Pancreas (tissue), 10 donors: ENCODE results near the gene CAPN2. TPM values are rescaled to one million over a fixed set of nuclear protein-coding genes. Genes with fewer than 3 reads are reported as not detected.

Source experiments
- ATAC-seq, 4 donors: fragments of 200-7000 bp; cut with Tn5 transposase; one replicate each; pipeline versions ENCODE4 v1.8.0 to v1.9.1; 2020; ENCODE audit warnings: mild to moderate bottlenecking in 4 of 4, moderate library complexity in 4 of 4
- DNase-seq, 6 donors: peaks; one replicate each; pipeline ENCODE4 v3.0.0-alpha.2; 2020
- FAIRE-seq: peaks from 2 replicates; lab custom pipeline; 2012; peaks lifted over from hg19 to GRCh38; lab: Jason Lieb, UNC
- H3K27ac ChIP-seq, 4 donors: fragments of 200-600 bp; sonication (generic); 1 replicate in 3 of 4; 2 replicates in 1 of 4; pipeline versions ENCODE4 v1.5.0 to v1.8.0; 2020
- H3K27me3 ChIP-seq, 4 donors: fragments of 200-600 bp; one replicate each; pipeline ENCODE4 v1.8.0; 2021
- H3K36me3 ChIP-seq, 3 donors: fragments of 200-600 bp; sonication (generic) in 1 of 3; one replicate each; pipeline versions ENCODE4 v1.5.0 to v1.8.0; 2020 to 2021
- H3K4me1 ChIP-seq, 3 donors: fragments of 200-600 bp; one replicate each; pipeline ENCODE4 v1.8.0; 2021
- H3K4me3 ChIP-seq, 4 donors: fragments of 200-600 bp; sonication (generic) in 2 of 4; one replicate each; pipeline versions ENCODE4 v1.5.0 to v1.8.0; 2020 to 2021
- H3K9me3 ChIP-seq, 4 donors: fragments of 200-600 bp; one replicate each; pipeline ENCODE4 v1.8.0; 2021
- CTCF ChIP-seq, 4 donors: fragments of 200-600 bp; sonication (generic) in 3 of 4; IDR thresholded peaks; one replicate each; pipeline versions ENCODE4 v1.5.0 to v1.8.0; 2021; ENCODE audit warnings: antibody characterized with exemption in 4 of 4
- WGBS, 2 donors: extraction: QIAGEN DNeasy Blood & Tissue Kit; methylation state at CpG; one replicate each; pipeline ENCODE4 v1.1.7; 2013; 5-methylcytosine and 5-hydroxymethylcytosine counted together
- intact Hi-C, 3 donors: fragments of 100-400 bp; cut with DNase I; formaldehyde crosslinking; loops; one replicate each; pipeline versions ENCODE4 v1.11.1 to v1.14.2; 2022
- polyA plus RNA-seq, 2 donors: library from polyadenylated mRNA; stranded (reverse); fragments of 200-250 nt; gene quantifications; one replicate each; pipeline ENCODE4 v1.2.3, GENCODE V29; 2013
- total RNA-seq, 6 donors: library from RNA; stranded (reverse); fragmentation: NEBNext Ultra II Directional in 4 of 6; extraction: Animal tissue kit (Norgen Biotek cat#: 25700) in 4 of 6; gene quantifications; one replicate each; pipeline versions ENCODE4 v1.2.1 to v1.2.4, GENCODE V29; 2021 to 2023
- donor health status: healthy with polysubstance abuse.
- donor health status: DM: no; HTN: no; CAD: no; lungs with moderate emphysema.
- donor health status: DM: no; HTN: no; CAD: no.
- donor health status: control.
- donor health status: control.
- donor health status: Bipolar disorder and iron deficiency.
- donor health status: DM: yes; HTN: yes; CAD: no.
- donor health status: DM: no; HTN: no; CAD: no.
- donor health status: DM: no; HTN: no; CAD: no.
- donor health status: DM: yes; HTN: yes; CAD: no.

CAPN2 gene
- total and polyA plus RNA-seq, 8 donors, result 48.2 to 90.0 (median 55.7) TPM

- Histone ChIP-seq H3K36me3 (peaks cover 0 to 50% (median 22%) of the 10 kb centered on the region in 3 donors), H3K27me3 (no peaks in the 10 kb centered on the region), H3K4me3 (no peak overlapping the region), H3K4me1 (peaks cover 0 to 5% (median 0%) of the 10 kb centered on the region in 3 donors), H3K27ac (no peak overlapping the region), H3K9me3 (no peaks in the 10 kb centered on the region)
- ATAC-seq, result no peak
- intact Hi-C loops, result no loop called here
- WGBS, 2 donors, result 81 to 90% methylated on average over 1 of the region's 1 CpG
- no peak for FAIRE-seq
- TF ChIP-seq CTCF (IDR thresholded peaks at IDR 0.05), result no peak
- no peak for DNase-seq
These were observed 63.4 kb downstream of the CAPN2 start for GRCh38 chr1:223775711-223776074.

DNA sequence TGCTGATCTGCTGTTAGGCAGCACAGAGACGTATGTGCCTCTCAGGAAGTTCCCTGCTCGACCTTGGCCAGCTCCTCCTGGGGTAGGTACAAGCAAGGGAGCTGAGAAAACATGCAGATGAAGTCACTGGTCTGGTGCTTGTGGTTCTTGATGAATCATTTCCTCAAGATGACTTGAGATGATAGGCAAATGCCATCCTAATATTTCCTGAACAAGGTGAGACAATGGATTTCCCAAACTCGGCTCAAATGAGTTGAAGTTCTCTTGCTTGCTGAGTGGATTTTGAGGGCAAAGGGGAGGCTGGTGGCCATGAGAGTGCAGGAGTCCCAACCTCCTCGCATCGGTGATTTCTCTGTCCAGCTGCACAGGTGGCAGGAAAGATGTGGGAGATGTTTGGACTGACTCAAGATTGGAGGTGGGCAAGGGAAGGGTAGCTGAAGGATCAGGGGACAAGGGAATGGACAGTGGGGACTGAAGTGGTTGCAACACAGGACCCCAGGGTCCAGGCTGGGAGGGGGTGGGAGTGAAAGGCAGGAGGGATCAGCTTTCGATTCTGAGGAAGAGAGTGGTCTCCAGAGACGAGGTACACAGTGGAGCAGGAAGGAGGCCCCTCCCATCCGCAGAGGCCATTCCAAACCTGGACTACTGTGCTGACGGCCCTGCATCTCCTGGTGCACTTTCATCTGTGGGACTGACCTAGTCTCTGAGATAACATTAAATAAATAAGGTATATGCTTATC lies 63.9 kb downstream of the CAPN2 start:
- Histone ChIP-seq H3K27ac (peak overlapping the region in 1 of 4 donors; percentile 6), H3K9me3 (no peaks in the 10 kb centered on the region), H3K4me3 (no peak overlapping the region), H3K27me3 (no peaks in the 10 kb centered on the region), H3K4me1 (peaks cover 0 to 5% (median 0%) of the 10 kb centered on the region in 3 donors), H3K36me3 (peaks cover 0 to 45% (median 22%) of the 10 kb centered on the region in 3 donors)
- intact Hi-C loops, result no loop called here
- 65% methylated on average over 9 of the region's 9 CpGs for WGBS, 2 donors
- ATAC-seq, result peak; percentile 51 to 69 (median 60)
- DNase-seq, result no peak
- FAIRE-seq, result no peak
- no peak for TF ChIP-seq CTCF (IDR thresholded peaks at IDR 0.05)

DNA sequence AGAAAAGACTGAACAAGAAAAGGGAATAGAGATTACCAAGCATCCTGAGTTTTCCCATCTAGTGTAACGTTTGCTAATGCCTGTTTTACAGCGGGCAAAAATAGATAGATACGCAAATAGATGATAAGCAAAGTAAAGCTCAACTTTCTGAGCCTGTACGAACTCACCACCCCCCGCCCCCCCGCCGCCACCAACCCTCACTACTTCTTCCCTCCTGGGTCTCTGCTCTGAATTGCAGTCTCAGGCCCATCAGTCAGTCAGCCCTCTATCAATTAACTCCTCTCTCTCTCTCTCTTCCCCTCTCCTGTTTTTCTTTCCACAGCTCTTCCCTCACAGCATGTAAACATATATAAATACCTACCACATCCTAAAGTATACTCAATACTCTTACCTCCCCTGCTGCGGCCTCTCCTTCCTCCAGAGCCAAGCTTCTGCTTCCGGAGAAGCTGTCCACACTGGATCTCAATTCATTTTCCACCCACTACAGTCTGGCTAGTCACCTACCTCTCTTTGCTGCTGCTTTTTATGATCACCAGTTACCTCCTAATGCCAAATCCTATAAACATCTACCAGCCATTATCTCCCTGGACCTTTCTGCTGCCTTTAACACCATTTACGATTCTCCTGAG lies 64.6 kb downstream of the CAPN2 start:
- no peak for TF ChIP-seq CTCF (IDR thresholded peaks at IDR 0.05)
- no peak for ATAC-seq
- FAIRE-seq, result no peak
- H3K36me3 ChIP-seq, result peaks cover 0 to 39% (median 22%) of the 10 kb centered on the region in 3 donors
- intact Hi-C loops, result no loop called here
- H3K27me3 ChIP-seq, result no peaks in the 10 kb centered on the region
- WGBS, 2 donors, result 68 to 71% methylated on average over 10 of the region's 10 CpGs
- H3K4me1 ChIP-seq, result peaks cover 0 to 2% (median 0%) of the 10 kb centered on the region in 3 donors
- no peak overlapping the region for H3K4me3 ChIP-seq
- H3K27ac ChIP-seq, result no peak overlapping the region
- no peaks in the 10 kb centered on the region for H3K9me3 ChIP-seq
- DNase-seq, result no peak

DNA sequence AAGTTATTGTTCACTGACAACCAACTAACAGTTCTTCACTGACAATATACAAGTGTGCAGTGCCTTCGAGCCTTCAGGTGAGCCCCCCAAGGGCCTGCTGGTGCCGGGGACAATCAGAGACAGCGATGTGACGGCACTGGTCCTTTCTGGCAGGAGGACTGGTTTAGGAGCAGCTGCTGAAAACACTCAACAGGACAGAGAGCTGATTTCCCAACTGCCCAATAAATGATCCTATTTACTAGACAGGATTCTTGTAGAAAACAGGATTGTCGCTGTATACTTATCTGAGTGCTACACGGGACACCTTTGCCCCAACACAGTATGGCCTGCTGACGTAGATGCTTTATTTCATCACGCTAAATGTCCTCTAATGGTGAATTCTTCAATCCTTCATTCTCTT lies 68.0 kb downstream of the CAPN2 start:
- Histone ChIP-seq H3K36me3 (peaks cover 0 to 22% (median 9%) of the 10 kb centered on the region in 3 donors), H3K9me3 (no peaks in the 10 kb centered on the region), H3K4me1 (no peaks in the 10 kb centered on the region), H3K4me3 (no peak overlapping the region), H3K27me3 (no peaks in the 10 kb centered on the region), H3K27ac (no peak overlapping the region)
- intact Hi-C loops, result no loop called here
- TF ChIP-seq CTCF (IDR thresholded peaks at IDR 0.05), result no peak
- DNase-seq (no peak), ATAC-seq (no peak), FAIRE-seq (no peak)
- WGBS, 2 donors, result 95 to 97% methylated on average over 8 of the region's 8 CpGs

DNA sequence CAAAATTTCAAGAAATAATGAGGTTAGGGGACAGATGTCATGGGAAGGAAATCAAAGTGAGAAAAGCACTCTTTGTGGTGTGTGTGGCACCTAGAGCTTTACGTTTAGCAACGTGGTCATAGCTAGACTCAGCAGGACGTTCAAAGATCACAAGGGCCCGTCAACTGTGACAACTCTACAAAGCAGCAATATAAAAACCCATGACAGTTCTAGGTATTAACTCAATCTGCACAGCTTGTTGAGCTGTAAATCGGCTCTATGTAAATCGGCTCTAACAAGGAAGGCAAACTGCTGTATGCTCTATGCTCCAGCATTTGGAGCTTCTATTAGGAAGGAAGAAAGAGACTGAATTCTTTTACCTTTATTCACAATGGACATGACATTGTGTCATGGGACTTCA lies 68.6 kb downstream of the CAPN2 start:
- ATAC-seq (no peak), FAIRE-seq (no peak), DNase-seq (no peak)
- peaks cover 0 to 22% (median 9%) of the 10 kb centered on the region in 3 donors for H3K36me3 ChIP-seq
- TF ChIP-seq CTCF (IDR thresholded peaks at IDR 0.05), result no peak
- H3K4me1 ChIP-seq, result no peaks in the 10 kb centered on the region
- no peak overlapping the region for H3K4me3 ChIP-seq
- no peaks in the 10 kb centered on the region for H3K9me3 ChIP-seq
- H3K27ac ChIP-seq, result no peak overlapping the region
- intact Hi-C loops, result no loop called here
- H3K27me3 ChIP-seq, result no peaks in the 10 kb centered on the region
- WGBS, 2 donors, result 82 to 86% methylated on average over 6 of the region's 6 CpGs
